CD4-positive, alpha-beta memory T cell (primary cell): ENCODE data around the gene CTXND1. TPM values are rescaled to one million over a fixed set of nuclear protein-coding genes. Genes with fewer than 3 reads are reported as not detected.

Experiments used
- CTCF ChIA-PET: fragments of 350-600 bp; sonication (Branson Sonifier 250); formaldehyde crosslinking; loops from one replicate; lab custom pipeline; 2021; ENCODE audit warnings: inconsistent platforms; ENCODE audit not compliant: partially characterized antibody; lab: Charles Lee
- POLR2A ChIA-PET: fragments of 350-600 bp; sonication (Branson Sonifier 250); formaldehyde crosslinking; loops from one replicate; lab custom pipeline; 2021; ENCODE audit not compliant: partially characterized antibody; lab: Charles Lee
- DNase-seq, 5 donors: peaks; one replicate each; pipeline versions ENCODE4 v3.0.0 to v3.0.0-alpha.2; 2020 to 2022; ENCODE audit warnings: mixed read lengths in 1 of 5
- H3K27ac ChIP-seq: one replicate; pipeline ENCODE4 v1.7.0; 2013; ENCODE audit warnings: low read depth, low read length
- H3K27me3 ChIP-seq: 2 replicates; pipeline ENCODE4 v1.7.0; 2013; ENCODE audit warnings: mild to moderate bottlenecking, low read length, moderate library complexity; ENCODE audit not compliant: insufficient read depth
- H3K36me3 ChIP-seq: 2 replicates; pipeline ENCODE4 v1.7.0; 2013; ENCODE audit warnings: mild to moderate bottlenecking, low read length, moderate library complexity; ENCODE audit not compliant: insufficient read depth
- H3K4me1 ChIP-seq: 2 replicates; pipeline ENCODE4 v1.7.0; 2013; ENCODE audit warnings: mild to moderate bottlenecking, low read length, moderate library complexity; ENCODE audit not compliant: insufficient read depth
- H3K4me3 ChIP-seq, 2 donors: one replicate each; pipeline ENCODE4 v1.7.0; 2013; ENCODE audit warnings: low read length in 2 of 2, mild to moderate bottlenecking in 1 of 2
- H3K9me3 ChIP-seq, 2 donors: one replicate each; pipeline ENCODE4 v1.7.0; 2013; ENCODE audit warnings: low read length in 2 of 2, control low read depth in 1 of 2; ENCODE audit not compliant: control insufficient read depth in 1 of 2
- H3K27ac Mint-ChIP-seq, 7 donors: one replicate each; pipeline ENCODE4 v1.8.0; 2020 to 2021; ENCODE audit warnings: mixed read lengths in 7 of 7, mild to moderate bottlenecking in 6 of 7, inconsistent platforms in 3 of 7, moderate library complexity in 3 of 7
- H3K27me3 Mint-ChIP-seq, 2 donors: one replicate each; pipeline ENCODE4 v1.8.0; 2020 to 2021; ENCODE audit warnings: mixed read lengths in 2 of 2
- H3K36me3 Mint-ChIP-seq, 2 donors: one replicate each; pipeline ENCODE4 v1.8.0; 2020 to 2021; ENCODE audit warnings: mixed read lengths in 2 of 2, inconsistent platforms in 1 of 2, mild to moderate bottlenecking in 1 of 2
- H3K4me1 Mint-ChIP-seq, 4 donors: one replicate each; pipeline ENCODE4 v1.8.0; 2020 to 2021; ENCODE audit warnings: mixed read lengths in 4 of 4, mild to moderate bottlenecking in 1 of 4
- H3K4me3 Mint-ChIP-seq, 8 donors: one replicate each; pipeline ENCODE4 v1.8.0; 2020 to 2021; ENCODE audit warnings: mixed read lengths in 8 of 8, mild to moderate bottlenecking in 7 of 8, moderate library complexity in 6 of 8, inconsistent platforms in 3 of 8
- H3K9me3 Mint-ChIP-seq, 8 donors: one replicate each; pipeline ENCODE4 v1.8.0; 2020 to 2021; ENCODE audit warnings: mixed read lengths in 8 of 8, mild to moderate bottlenecking in 5 of 8, inconsistent platforms in 3 of 8, moderate library complexity in 1 of 8
- intact Hi-C: fragments of 100-400 bp; cut with micrococcal nuclease; formaldehyde crosslinking; loops from one replicate; pipeline ENCODE4 v1.15.1; 2023
- polyA plus RNA-seq, 2 donors: library from polyadenylated mRNA; unstranded; fragments of 300-500 nt; fragmentation: Illumina TruSeq; gene quantifications; one replicate each; pipeline ENCODE4 v1.2.3, GENCODE V29; 2021
- total RNA-seq, 2 experiments: library from RNA; stranded (reverse); gene quantifications; one replicate each; pipeline ENCODE4 v1.2.3, GENCODE V29; 2021

Gene CTXND1
- total and polyA plus RNA-seq, 4 experiments from 2014 or later = not detected

- no peaks in the 10 kb centered on the region for H3K27me3 ChIP-seq
- Mint-ChIP-seq H3K9me3 (no peaks in the 10 kb centered on the region), H3K4me1 (peaks cover 0 to 7% (median 4%) of the 10 kb centered on the region in 4 donors), H3K27ac (peak overlapping the region in 1 of 7 donors; percentile 4), H3K4me3 (no peak overlapping the region), H3K27me3 (peaks cover 4 to 16% of the 10 kb centered on the region in 2 donors), H3K36me3 (no peaks in the 10 kb centered on the region)
- no peaks in the 10 kb centered on the region for H3K4me1 ChIP-seq
- no peak for DNase-seq
- H3K9me3 ChIP-seq = no peaks in the 10 kb centered on the region
- ChIA-PET POLR2A (no interaction called here), CTCF (no interaction called here)
- no peaks in the 10 kb centered on the region for H3K36me3 ChIP-seq
- intact Hi-C loops = no loop called here
- no peak overlapping the region for H3K27ac ChIP-seq
- no peak overlapping the region for H3K4me3 ChIP-seq
Measured at GRCh38 chr15:80286055-80286454, 34.0 kb upstream of the CTXND1 start.

GRCh38 chr15:80285379-80285778 lies 33.4 kb upstream of the CTXND1 start:
- Histone ChIP-seq H3K27ac (no peak overlapping the region), H3K9me3 (no peaks in the 10 kb centered on the region), H3K4me3 (no peak overlapping the region), H3K27me3 (no peaks in the 10 kb centered on the region), H3K36me3 (no peaks in the 10 kb centered on the region), H3K4me1 (no peaks in the 10 kb centered on the region)
- no peak for DNase-seq
- Mint-ChIP-seq H3K4me3 (no peak overlapping the region), H3K27me3 (peaks cover 7 to 17% of the 10 kb centered on the region in 2 donors), H3K36me3 (no peaks in the 10 kb centered on the region), H3K27ac (no peak overlapping the region), H3K9me3 (no peaks in the 10 kb centered on the region), H3K4me1 (peaks cover 0 to 5% (median 3%) of the 10 kb centered on the region in 4 donors)
- CTCF ChIA-PET = no interaction called here
- POLR2A ChIA-PET = no interaction called here
- intact Hi-C loops = no loop called here

DNA sequence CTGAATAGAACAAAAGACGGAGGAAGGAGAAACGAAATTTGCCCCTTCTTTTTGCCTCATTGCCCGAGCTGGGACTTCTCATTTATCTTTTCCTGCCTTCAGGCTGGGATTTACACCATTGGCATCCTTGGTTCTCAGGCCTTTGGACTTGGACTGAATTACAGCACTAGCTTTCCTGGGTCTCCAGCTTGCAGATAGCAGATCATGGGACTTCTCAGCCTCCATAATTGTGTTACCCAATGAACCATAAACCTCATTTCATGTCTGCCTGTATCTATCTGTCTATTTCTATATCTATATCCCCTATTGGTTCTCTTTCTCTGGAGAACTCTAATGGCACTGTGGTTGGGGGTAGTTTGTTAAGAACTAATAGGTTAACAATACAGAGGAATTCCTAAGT lies 31.5 kb upstream of the CTXND1 start:
- H3K9me3 ChIP-seq = no peaks in the 10 kb centered on the region
- no peaks in the 10 kb centered on the region for H3K36me3 ChIP-seq
- H3K27ac Mint-ChIP-seq = no peak overlapping the region
- intact Hi-C loops = no loop called here
- no peaks in the 10 kb centered on the region for H3K4me1 ChIP-seq
- no peaks in the 10 kb centered on the region for H3K4me1 Mint-ChIP-seq
- peaks cover 7 to 20% of the 10 kb centered on the region in 2 donors for H3K27me3 Mint-ChIP-seq
- no peaks in the 10 kb centered on the region for H3K9me3 Mint-ChIP-seq
- H3K27me3 ChIP-seq = no peaks in the 10 kb centered on the region
- H3K27ac ChIP-seq = no peak overlapping the region
- H3K4me3 Mint-ChIP-seq = no peak overlapping the region
- no peak overlapping the region for H3K4me3 ChIP-seq
- no peaks in the 10 kb centered on the region for H3K36me3 Mint-ChIP-seq
- ChIA-PET POLR2A (no interaction called here), CTCF (no interaction called here)
- no peak for DNase-seq

- Mint-ChIP-seq H3K27ac (no peak overlapping the region), H3K27me3 (peaks cover 5 to 10% of the 10 kb centered on the region in 2 donors), H3K4me1 (no peaks in the 10 kb centered on the region), H3K36me3 (no peaks in the 10 kb centered on the region), H3K4me3 (no peak overlapping the region), H3K9me3 (peaks cover 0 to 2% (median 0%) of the 10 kb centered on the region in 8 donors)
- Histone ChIP-seq H3K27ac (no peak overlapping the region), H3K9me3 (no peaks in the 10 kb centered on the region), H3K4me3 (no peak overlapping the region), H3K27me3 (no peaks in the 10 kb centered on the region), H3K4me1 (no peaks in the 10 kb centered on the region), H3K36me3 (no peaks in the 10 kb centered on the region)
- intact Hi-C loops = no loop called here
- DNase-seq = no peak
- ChIA-PET CTCF (no interaction called here), POLR2A (no interaction called here)
Measured at GRCh38 chr15:80277147-80277546, 25.1 kb upstream of the CTXND1 start.

DNA sequence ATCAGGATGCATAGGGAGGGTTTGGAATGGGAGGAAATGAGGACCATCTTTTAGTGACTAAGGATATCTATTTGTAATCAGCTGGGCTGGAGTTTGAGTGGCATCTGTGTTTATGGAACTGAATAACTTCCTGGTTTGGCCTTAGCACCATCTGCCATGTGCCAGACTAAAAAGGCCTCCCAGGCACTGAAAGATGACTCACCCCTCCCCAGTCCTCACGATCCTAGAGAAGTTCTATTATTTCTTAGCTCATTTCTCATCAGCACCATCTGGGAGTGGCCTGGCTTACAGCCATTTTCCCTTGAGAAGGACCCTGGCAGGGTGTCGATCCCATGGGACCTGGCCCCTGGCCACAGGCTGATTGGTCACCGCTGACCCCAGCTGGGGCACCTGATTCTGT lies 23.9 kb upstream of the CTXND1 start:
- no peak overlapping the region for H3K4me3 ChIP-seq
- Mint-ChIP-seq H3K9me3 (peaks cover 0 to 2% (median 0%) of the 10 kb centered on the region in 8 donors), H3K27me3 (peaks cover 4 to 10% of the 10 kb centered on the region in 2 donors), H3K4me3 (no peak overlapping the region), H3K4me1 (no peaks in the 10 kb centered on the region), H3K36me3 (no peaks in the 10 kb centered on the region), H3K27ac (no peak overlapping the region)
- H3K4me1 ChIP-seq = no peaks in the 10 kb centered on the region
- no peak overlapping the region for H3K27ac ChIP-seq
- ChIA-PET POLR2A (no interaction called here), CTCF (no interaction called here)
- intact Hi-C loops = no loop called here
- no peaks in the 10 kb centered on the region for H3K27me3 ChIP-seq
- no peaks in the 10 kb centered on the region for H3K36me3 ChIP-seq
- no peaks in the 10 kb centered on the region for H3K9me3 ChIP-seq
- DNase-seq = no peak

DNA sequence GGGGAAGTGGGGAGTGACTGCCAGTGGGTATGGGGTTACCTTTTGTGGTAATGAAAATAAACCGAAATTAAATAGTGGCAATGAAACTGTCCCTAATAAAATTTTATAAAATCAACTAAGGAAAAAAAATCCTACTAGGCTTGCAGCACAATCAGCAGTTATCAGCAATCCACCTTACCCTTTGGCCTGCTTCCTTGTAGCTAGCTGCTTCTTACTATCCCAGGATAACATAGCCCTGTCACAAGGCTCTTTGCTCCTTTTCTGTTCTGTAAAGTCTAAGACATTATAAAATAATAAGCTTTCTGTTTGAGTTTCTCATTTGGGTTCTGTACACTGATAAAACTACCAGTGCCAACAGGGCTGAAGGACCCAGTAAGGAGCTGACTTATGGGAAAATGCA lies 23.0 kb upstream of the CTXND1 start:
- Mint-ChIP-seq H3K36me3 (no peaks in the 10 kb centered on the region), H3K4me1 (no peaks in the 10 kb centered on the region), H3K27me3 (peaks cover 0 to 7% of the 10 kb centered on the region in 2 donors), H3K27ac (no peak overlapping the region), H3K9me3 (peaks cover 0 to 2% (median 0%) of the 10 kb centered on the region in 8 donors), H3K4me3 (no peak overlapping the region)
- no peak for DNase-seq
- H3K4me1 ChIP-seq = no peaks in the 10 kb centered on the region
- CTCF ChIA-PET = no interaction called here
- no peaks in the 10 kb centered on the region for H3K36me3 ChIP-seq
- no peaks in the 10 kb centered on the region for H3K27me3 ChIP-seq
- POLR2A ChIA-PET = no interaction called here
- intact Hi-C loops = no loop called here
- no peak overlapping the region for H3K4me3 ChIP-seq
- no peak overlapping the region for H3K27ac ChIP-seq
- H3K9me3 ChIP-seq = no peaks in the 10 kb centered on the region

- H3K27me3 Mint-ChIP-seq = peaks cover 0 to 7% of the 10 kb centered on the region in 2 donors
- H3K36me3 Mint-ChIP-seq = no peaks in the 10 kb centered on the region
- H3K4me3 Mint-ChIP-seq = no peak overlapping the region
- H3K27ac Mint-ChIP-seq = no peak overlapping the region
- H3K4me1 Mint-ChIP-seq = no peaks in the 10 kb centered on the region
- no peaks in the 10 kb centered on the region for H3K9me3 ChIP-seq
- H3K4me3 ChIP-seq = no peak overlapping the region
- no peak overlapping the region for H3K27ac ChIP-seq
- POLR2A ChIA-PET = no interaction called here
- H3K9me3 Mint-ChIP-seq = peaks cover 0 to 2% (median 0%) of the 10 kb centered on the region in 8 donors
- H3K27me3 ChIP-seq = no peaks in the 10 kb centered on the region
- DNase-seq = no peak
- CTCF ChIA-PET = no interaction called here
- H3K36me3 ChIP-seq = no peaks in the 10 kb centered on the region
- H3K4me1 ChIP-seq = no peaks in the 10 kb centered on the region
- intact Hi-C loops = no loop called here
Measured at GRCh38 chr15:80274554-80274953, 22.5 kb upstream of the CTXND1 start.

- Histone ChIP-seq H3K4me1 (no peaks in the 10 kb centered on the region), H3K27ac (no peak overlapping the region), H3K4me3 (no peak overlapping the region), H3K27me3 (no peaks in the 10 kb centered on the region), H3K9me3 (no peaks in the 10 kb centered on the region), H3K36me3 (no peaks in the 10 kb centered on the region)
- H3K36me3 Mint-ChIP-seq = no peaks in the 10 kb centered on the region
- peaks cover 0 to 2% (median 0%) of the 10 kb centered on the region in 8 donors for H3K9me3 Mint-ChIP-seq
- ChIA-PET POLR2A (no interaction called here), CTCF (no interaction called here)
- intact Hi-C loops = no loop called here
- no peak overlapping the region for H3K4me3 Mint-ChIP-seq
- DNase-seq = no peak
- no peaks in the 10 kb centered on the region for H3K4me1 Mint-ChIP-seq
- no peak overlapping the region for H3K27ac Mint-ChIP-seq
- peaks cover 13% of the 10 kb centered on the region in 2 donors for H3K27me3 Mint-ChIP-seq
Measured at GRCh38 chr15:80272987-80273386, 21.0 kb upstream of the CTXND1 start.
